Islet precursor cell (in vitro differentiated cells): ENCODE measurements around the gene NHERF1.

Experiments used
- DNase-seq: peaks from one replicate; pipeline ENCODE4 v3.0.0-alpha.2; 2018

NHERF1 gene

GRCh38 chr17:74790161-74791058 lies 42.0 kb downstream of the NHERF1 start:
- no peak for DNase-seq

GRCh38 chr17:74792586-74793105 lies 44.2 kb downstream of the NHERF1 start:
- DNase-seq, result no peak

- no peak for DNase-seq
Observed at GRCh38 chr17:74795327-74796020, 47.0 kb downstream of the NHERF1 start.

- no peak for DNase-seq
Observed at GRCh38 chr17:74796211-74796610, 47.8 kb downstream of the NHERF1 start.

GRCh38 chr17:74796866-74797265 lies 48.4 kb downstream of the NHERF1 start:
- DNase-seq, result no peak

- no peak for DNase-seq
Observed at GRCh38 chr17:74797824-74798223, 49.4 kb downstream of the NHERF1 start.

GRCh38 chr17:74798239-74798707 lies 49.8 kb downstream of the NHERF1 start:
- DNase-seq, result no peak

GRCh38 chr17:74799097-74799496 lies 50.7 kb downstream of the NHERF1 start:
- DNase-seq, result no peak

- DNase-seq, result no peak
Observed at GRCh38 chr17:74800531-74800930, 52.1 kb downstream of the NHERF1 start.

- DNase-seq, result no peak
Observed at GRCh38 chr17:74801896-74802295, 53.5 kb downstream of the NHERF1 start.

- DNase-seq, result no peak
Observed at GRCh38 chr17:74803388-74803930, 55.0 kb downstream of the NHERF1 start.

GRCh38 chr17:74803971-74804370 lies 55.5 kb downstream of the NHERF1 start:
- DNase-seq, result no peak

GRCh38 chr17:74804683-74805082 lies 56.3 kb downstream of the NHERF1 start:
- no peak for DNase-seq

- no peak for DNase-seq
Observed at GRCh38 chr17:74805591-74805991, 57.2 kb downstream of the NHERF1 start.

GRCh38 chr17:74806334-74806733 lies 57.9 kb downstream of the NHERF1 start:
- DNase-seq, result no peak

- DNase-seq, result no peak
Observed at GRCh38 chr17:74807441-74807840, 59.0 kb downstream of the NHERF1 start.

- no peak for DNase-seq
Observed at GRCh38 chr17:74807925-74808324, 59.5 kb downstream of the NHERF1 start.

- DNase-seq, result no peak
Observed at GRCh38 chr17:74808714-74809430, 60.4 kb downstream of the NHERF1 start.

GRCh38 chr17:74810699-74811485 lies 62.5 kb downstream of the NHERF1 start:
- no peak for DNase-seq

GRCh38 chr17:74812109-74813009 lies 63.9 kb downstream of the NHERF1 start:
- DNase-seq, result no peak

GRCh38 chr17:74814453-74814852 lies 66.0 kb downstream of the NHERF1 start:
- no peak for DNase-seq
